ENCODE results near the gene MINDY4B.
"Not testable (repeated sequence)": the region's sequence is repeated elsewhere in the genome, so short reads cannot be mapped to it uniquely, and the experiment has no call there.

MINDY4B gene

GRCh38 chr3:150898046-150898754 is 7.0 kb downstream of the MINDY4B start:
- DNase-seq, result no peak

- no peak for DNase-seq
Observed at GRCh38 chr3:150897592-150897991, 7.6 kb downstream of the MINDY4B start.

GRCh38 chr3:150890831-150891230 is 14.4 kb downstream of the MINDY4B start:
- no peak for DNase-seq

- no peak for DNase-seq
Observed at GRCh38 chr3:150890295-150890694, 14.9 kb downstream of the MINDY4B start.

- DNase-seq, result no peak
Observed at GRCh38 chr3:150889106-150889505, 16.1 kb downstream of the MINDY4B start.

DNA sequence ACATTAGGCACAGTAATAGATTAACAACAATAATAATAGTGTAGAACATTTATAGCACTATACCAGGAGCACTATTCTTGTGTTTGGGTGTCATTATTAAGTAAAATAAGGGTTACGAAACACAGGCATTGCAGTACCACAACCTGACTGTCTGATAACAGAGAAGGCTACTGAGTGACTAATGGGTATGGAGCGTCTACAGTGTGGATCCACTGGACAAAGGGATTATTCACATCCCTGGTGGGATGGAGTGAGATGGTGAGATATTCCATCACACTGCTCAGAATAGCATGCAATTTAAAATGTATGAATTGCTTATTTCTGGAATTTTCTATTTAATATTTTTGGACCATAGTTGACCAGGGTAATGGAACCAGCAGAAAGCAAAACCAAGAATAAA is 18.2 kb downstream of the MINDY4B start:
- no peak for DNase-seq

GRCh38 chr3:150885535-150885934 is 19.7 kb downstream of the MINDY4B start:
- DNase-seq, result no peak

DNA sequence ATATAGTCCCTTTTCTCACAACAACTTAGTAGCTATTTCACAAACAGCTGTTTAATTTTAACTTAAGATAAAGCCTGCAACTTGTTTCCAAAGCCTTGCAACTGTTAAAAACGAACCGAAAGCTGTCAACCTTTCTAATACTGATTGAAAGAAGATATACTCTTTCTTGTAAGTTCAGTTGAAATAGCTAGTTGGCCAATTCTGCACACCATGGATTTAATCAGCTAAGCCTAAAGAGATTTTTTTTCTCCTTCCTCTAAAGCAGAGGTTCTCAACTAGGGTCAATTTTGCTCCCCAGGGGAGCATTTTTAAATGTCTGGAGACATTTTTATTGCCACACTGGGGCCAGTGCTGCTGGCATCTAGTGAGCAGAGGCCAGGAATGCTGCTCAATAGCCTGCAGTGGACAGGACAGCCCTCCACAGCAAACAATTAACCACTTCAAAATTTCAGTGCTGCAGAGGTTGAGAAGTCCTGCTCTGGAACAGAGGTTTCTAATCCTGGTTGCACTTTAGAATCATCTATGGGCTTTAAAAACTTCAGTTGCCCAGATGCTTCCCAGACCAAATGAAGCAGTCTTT is 26.2 kb downstream of the MINDY4B start:
- no peak for DNase-seq

- DNase-seq, result no peak
Observed at GRCh38 chr3:150878290-150878689, 26.9 kb downstream of the MINDY4B start.

- DNase-seq, result no peak
Observed at GRCh38 chr3:150877303-150877702, 27.9 kb downstream of the MINDY4B start.

DNA sequence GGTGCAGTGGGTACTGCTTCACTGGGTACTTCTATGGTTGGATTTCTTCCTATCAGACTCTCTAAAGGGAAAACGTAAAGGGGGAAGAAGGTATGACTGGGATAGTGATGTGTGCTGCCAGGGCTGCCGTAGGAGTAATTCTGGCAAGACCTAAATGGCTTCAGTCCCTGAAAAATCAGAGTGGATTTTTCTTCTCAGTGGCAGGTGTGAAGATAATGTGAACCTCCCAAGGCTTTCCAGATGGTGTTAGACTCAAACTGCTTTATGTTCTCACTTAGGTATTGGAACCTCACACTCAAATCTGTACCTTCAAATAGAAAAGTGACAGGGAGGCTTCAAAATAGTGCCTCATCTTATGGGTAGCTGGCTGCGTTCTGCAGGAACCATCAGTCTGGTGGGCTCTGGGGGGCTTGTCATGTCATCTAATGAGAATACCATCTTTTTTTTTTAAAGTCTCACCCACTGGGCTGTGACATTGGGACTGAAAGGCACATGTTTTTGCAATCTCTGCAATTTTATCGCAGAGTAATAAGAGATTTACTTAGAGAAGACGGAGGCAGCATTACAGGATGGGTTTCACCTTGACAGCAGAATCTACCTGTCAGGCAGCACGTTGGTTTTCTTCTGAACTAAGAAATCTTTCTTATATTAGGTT is 28.5 kb downstream of the MINDY4B start:
- no peak for DNase-seq

DNA sequence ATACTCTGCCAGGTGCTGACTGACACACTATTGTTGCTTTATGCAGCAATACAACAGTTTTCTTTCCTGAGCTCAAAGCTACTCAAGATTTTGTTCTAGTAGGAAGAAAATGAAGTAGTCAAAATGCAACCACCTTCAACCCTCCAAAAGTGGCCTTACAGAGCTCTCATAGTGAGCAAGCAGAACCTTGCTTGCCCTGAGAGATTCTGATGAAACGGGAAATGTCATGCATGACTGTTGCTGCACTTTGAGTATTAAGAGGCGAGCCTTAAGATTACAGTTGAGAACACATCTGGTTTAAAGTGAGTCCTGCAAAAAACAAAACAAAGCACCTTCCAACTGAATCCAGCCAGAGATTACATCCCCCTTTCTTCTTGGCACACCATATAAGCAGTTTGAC is 29.7 kb downstream of the MINDY4B start:
- no peak for DNase-seq

GRCh38 chr3:150874666-150875219 is 30.5 kb downstream of the MINDY4B start:
- DNase-seq, result no peak

- DNase-seq, result no peak
Observed at GRCh38 chr3:150871192-150871591, 34.0 kb downstream of the MINDY4B start.

GRCh38 chr3:150870406-150870805 is 34.8 kb downstream of the MINDY4B start:
- DNase-seq, result no peak

GRCh38 chr3:150868282-150868681 is 37.0 kb downstream of the MINDY4B start:
- no peak for DNase-seq

DNA sequence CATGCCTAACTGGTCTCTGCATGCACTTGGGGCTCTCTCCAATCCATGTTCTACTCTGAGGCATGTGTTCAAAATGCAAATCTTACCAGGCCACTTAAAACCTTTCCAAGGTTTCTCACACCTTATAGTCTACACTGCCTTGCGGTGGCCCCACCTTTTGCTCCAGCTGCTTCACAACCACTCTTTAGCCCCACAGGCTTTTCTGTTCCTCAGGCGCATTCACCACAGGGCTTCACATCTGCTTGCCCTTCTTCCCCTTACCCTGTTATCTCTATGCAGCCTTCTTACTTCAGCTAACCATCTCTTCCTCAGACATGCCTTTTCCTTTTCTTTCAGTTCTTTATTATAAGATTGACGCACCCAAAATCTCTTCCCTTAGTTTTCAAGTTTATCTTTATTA is 37.8 kb downstream of the MINDY4B start:
- no peak for DNase-seq

DNA sequence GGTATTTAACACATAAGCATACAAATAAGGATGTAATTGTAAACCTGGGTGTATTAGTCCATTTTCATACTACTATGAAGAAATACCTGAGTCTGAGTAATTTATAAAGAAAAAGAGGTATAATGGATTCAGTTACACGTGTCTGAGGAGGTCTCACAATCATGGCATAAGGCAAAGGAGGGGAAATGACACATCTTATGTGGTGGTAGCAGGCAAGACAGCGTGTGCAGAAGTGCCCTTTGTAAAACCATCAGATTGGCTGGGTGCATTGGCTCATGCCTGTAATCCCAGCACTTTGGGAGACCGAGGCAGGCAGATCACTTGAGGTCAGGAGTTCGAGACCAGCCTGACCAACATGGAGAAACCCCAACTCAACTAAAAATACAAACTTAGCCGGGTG is 41.3 kb downstream of the MINDY4B start:
- DNase-seq, result not testable (repeated sequence)

DNA sequence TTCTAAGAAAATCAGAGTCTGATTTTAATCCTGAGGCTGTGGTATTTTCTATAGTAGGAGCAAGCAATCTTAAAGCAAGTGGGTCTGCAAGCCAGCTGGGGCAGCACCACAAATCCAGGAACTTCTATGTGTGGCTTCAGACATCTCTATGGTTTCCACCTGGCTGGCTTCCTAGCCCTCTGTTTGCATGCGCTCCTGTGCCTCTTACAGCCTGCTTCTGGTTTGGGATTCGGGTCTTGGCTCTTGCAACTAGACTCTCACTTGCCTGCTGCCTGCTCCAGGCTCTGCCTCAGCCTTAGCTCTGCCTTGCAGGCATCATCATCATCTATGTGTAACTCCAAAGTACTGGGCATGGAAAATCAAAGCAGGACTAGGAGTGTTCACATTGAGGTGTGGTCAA is 43.4 kb downstream of the MINDY4B start:
- no peak for DNase-seq

- DNase-seq, result not testable (repeated sequence)
Observed at GRCh38 chr3:150857936-150858335, 47.3 kb downstream of the MINDY4B start.

DNA sequence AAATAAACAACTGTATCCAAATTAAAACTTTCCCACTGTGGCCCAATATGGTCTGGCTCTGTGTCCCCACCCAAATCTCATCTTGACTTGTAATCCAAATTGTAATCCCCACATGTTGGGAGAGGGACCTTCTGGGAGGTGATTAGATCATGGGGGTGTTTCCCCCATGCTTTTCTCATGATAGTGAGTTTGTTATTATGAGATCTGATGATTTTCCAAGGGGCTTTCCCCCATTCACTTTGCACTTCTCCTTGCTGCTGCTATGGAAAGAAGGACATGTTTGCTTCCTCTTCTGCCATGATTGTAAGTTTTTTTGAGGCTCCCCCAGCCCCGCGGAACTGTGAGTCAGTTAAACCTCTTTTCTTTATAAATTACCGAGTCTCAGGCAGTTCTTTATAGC is 55.0 kb downstream of the MINDY4B start:
- DNase-seq, result no peak

DNA sequence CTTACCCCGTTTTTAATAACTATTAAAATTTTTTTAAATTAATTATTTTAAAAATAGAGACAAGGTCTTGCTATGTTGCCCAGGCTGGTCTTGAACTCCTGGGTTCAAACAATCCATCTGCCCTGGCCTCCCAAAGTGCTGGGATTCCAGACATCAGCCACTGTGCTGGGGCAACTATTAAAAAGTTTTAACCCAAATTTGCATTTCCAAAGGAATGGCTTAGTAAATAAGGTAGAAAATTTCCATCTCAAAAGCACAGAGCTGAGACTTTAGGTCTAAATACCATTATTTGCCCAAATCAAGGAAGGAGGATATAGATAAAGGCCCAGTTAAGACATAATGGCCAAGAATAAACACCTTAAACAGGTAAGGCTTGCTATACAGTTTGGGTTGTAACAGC is 56.4 kb downstream of the MINDY4B start:
- no peak for DNase-seq

GRCh38 chr3:150847433-150847832 is 57.8 kb downstream of the MINDY4B start:
- DNase-seq, result no peak

DNA sequence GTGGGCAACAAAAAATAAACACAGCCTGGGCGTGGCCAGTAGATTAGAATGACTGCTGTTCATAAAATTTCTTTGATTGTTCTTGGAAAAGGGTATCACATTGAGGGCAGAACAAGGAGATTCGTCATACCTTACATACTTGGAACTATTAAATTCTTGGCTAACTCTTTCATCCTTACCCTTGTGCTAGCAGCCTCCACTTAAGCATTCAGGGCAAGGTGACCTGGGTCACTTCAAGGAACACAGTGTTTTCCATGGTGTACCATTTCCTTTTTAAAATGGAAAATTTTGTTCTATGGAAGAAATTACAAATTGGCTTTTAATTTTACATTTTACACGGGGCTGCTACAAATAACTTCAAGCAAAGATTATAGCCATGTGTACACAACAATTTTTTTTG is 60.8 kb downstream of the MINDY4B start:
- no peak for DNase-seq

All from T-helper 9 cell (primary cell).